MCF 10A (cell line): Measurements from ENCODE around the gene VASH1. TPM values are rescaled to one million over a fixed set of nuclear protein-coding genes. Genes with fewer than 3 reads are reported as not detected.
A peak's percentile ranks its signal among the peaks of the same experiment; 100 is the strongest.

Experiments
- BruUV-seq: library from RNA; stranded (reverse); fragments of 400-500 nt; replicated peaks from 2 replicates; lab custom pipeline; 2021; lab: Mats Ljungman, UMichigan
- CTCF ChIA-PET: fragments of 300-600 bp; sonication (Branson Sonifier 250); formaldehyde crosslinking; extraction: SDS; loops from one replicate; lab custom pipeline; 2021; ENCODE audit warnings: antibody characterized with exemption, inconsistent platforms; lab: Yijun Ruan, JAX
- POLR2A ChIA-PET: fragments of 300-600, 350-650 bp; sonication (Branson Sonifier 250); formaldehyde crosslinking; extraction: SDS; loops from one replicate; lab custom pipeline; 2020; ENCODE audit warnings: antibody characterized with exemption, inconsistent platforms; lab: Yijun Ruan, JAX
- DNase-seq: peaks from one replicate; pipeline ENCODE4 v3.0.0-alpha.2; 2018; ENCODE audit not compliant: unreplicated experiment
- H3K27ac Mint-ChIP-seq: one replicate; pipeline ENCODE4 v1.8.0; 2022; ENCODE audit warnings: mild to moderate bottlenecking, low read depth, mixed read lengths; ENCODE audit not compliant: unreplicated experiment
- H3K27me3 Mint-ChIP-seq: one replicate; pipeline ENCODE4 v1.8.0; 2022; ENCODE audit warnings: mixed read lengths; ENCODE audit not compliant: insufficient read depth, unreplicated experiment
- H3K36me3 Mint-ChIP-seq: one replicate; pipeline ENCODE4 v1.8.0; 2022; ENCODE audit warnings: mild to moderate bottlenecking, moderate library complexity, mixed read lengths; ENCODE audit not compliant: insufficient read depth, unreplicated experiment
- H3K4me1 Mint-ChIP-seq: one replicate; pipeline ENCODE4 v1.8.0; 2022; ENCODE audit warnings: mixed read lengths; ENCODE audit not compliant: insufficient read depth, unreplicated experiment
- H3K4me3 Mint-ChIP-seq: one replicate; pipeline ENCODE4 v1.8.0; 2022; ENCODE audit warnings: mild to moderate bottlenecking, moderate library complexity, mixed read lengths; ENCODE audit not compliant: unreplicated experiment
- H3K9me3 Mint-ChIP-seq: one replicate; pipeline ENCODE4 v1.8.0; 2022; ENCODE audit warnings: mixed read lengths; ENCODE audit not compliant: unreplicated experiment
- intact Hi-C: fragments of 100-400 bp; cut with micrococcal nuclease; formaldehyde crosslinking; loops from 2 replicates; pipeline ENCODE4 v1.14.1; 2022
- total RNA-seq: library from RNA; stranded (reverse); gene quantifications from 2 replicates; pipeline ENCODE4 v1.2.3, GENCODE V29; 2022
- TF ChIP-seq, protein P1 (sequence below): fragments of 200-600 bp; IDR thresholded peaks from one replicate; pipeline ENCODE4 v1.8.0; 2022; ENCODE audit warnings: antibody characterized with exemption, mild to moderate bottlenecking; ENCODE audit not compliant: unreplicated experiment

VASH1 gene
- total RNA-seq, 1 experiment from 2014 or later, result 0.35 TPM

DNA sequence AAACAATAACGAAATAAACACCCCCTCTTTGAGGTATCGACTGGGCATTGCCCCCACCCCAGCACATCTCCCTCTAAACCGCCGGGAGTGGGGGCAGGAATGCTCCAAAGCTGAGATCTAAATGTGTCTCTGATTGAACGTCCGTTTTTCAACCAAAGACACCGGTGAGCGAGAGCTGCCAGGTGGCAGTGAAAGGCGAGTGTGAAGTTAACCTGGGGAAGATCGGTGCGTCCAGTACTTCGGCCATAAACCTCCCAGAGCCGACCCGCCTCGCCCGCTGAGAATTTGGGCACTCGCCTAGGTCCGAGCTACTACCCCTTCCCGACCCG lies 50.8 kb downstream of the VASH1 start:
- TSS peak; percentile 57 for BruUV-seq
- TF ChIP-seq, protein P1, sequence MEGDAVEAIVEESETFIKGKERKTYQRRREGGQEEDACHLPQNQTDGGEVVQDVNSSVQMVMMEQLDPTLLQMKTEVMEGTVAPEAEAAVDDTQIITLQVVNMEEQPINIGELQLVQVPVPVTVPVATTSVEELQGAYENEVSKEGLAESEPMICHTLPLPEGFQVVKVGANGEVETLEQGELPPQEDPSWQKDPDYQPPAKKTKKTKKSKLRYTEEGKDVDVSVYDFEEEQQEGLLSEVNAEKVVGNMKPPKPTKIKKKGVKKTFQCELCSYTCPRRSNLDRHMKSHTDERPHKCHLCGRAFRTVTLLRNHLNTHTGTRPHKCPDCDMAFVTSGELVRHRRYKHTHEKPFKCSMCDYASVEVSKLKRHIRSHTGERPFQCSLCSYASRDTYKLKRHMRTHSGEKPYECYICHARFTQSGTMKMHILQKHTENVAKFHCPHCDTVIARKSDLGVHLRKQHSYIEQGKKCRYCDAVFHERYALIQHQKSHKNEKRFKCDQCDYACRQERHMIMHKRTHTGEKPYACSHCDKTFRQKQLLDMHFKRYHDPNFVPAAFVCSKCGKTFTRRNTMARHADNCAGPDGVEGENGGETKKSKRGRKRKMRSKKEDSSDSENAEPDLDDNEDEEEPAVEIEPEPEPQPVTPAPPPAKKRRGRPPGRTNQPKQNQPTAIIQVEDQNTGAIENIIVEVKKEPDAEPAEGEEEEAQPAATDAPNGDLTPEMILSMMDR, result no peak
- intact Hi-C loops, result no loop called here
- peak; percentile 38 for DNase-seq
- H3K36me3 Mint-ChIP-seq, result peaks cover 17% of the 10 kb centered on the region
- H3K9me3 Mint-ChIP-seq, result no peaks in the 10 kb centered on the region
- CTCF ChIA-PET, result interaction anchor here (1.1 to 4.3 kb wide), 4 partner anchors 27 to 102 kb away, joined by 5 to 68 read pairs (median 8); no protein-coding TSS in a partner anchor
- peaks cover 14% of the 10 kb centered on the region for H3K4me1 Mint-ChIP-seq
- H3K27ac Mint-ChIP-seq, result peak overlapping the region; percentile 91
- peak overlapping the region; percentile 97 for H3K4me3 Mint-ChIP-seq
- POLR2A ChIA-PET, result interaction anchor here (0.7 to 2.5 kb wide), 17 partner anchors 10 to 851 kb away, joined by 3 to 15 read pairs (median 4); partner anchors contain the start of genes AHSA1, CIPC, GPATCH2L and IRF2BPL
- H3K27me3 Mint-ChIP-seq, result no peaks in the 10 kb centered on the region

DNA sequence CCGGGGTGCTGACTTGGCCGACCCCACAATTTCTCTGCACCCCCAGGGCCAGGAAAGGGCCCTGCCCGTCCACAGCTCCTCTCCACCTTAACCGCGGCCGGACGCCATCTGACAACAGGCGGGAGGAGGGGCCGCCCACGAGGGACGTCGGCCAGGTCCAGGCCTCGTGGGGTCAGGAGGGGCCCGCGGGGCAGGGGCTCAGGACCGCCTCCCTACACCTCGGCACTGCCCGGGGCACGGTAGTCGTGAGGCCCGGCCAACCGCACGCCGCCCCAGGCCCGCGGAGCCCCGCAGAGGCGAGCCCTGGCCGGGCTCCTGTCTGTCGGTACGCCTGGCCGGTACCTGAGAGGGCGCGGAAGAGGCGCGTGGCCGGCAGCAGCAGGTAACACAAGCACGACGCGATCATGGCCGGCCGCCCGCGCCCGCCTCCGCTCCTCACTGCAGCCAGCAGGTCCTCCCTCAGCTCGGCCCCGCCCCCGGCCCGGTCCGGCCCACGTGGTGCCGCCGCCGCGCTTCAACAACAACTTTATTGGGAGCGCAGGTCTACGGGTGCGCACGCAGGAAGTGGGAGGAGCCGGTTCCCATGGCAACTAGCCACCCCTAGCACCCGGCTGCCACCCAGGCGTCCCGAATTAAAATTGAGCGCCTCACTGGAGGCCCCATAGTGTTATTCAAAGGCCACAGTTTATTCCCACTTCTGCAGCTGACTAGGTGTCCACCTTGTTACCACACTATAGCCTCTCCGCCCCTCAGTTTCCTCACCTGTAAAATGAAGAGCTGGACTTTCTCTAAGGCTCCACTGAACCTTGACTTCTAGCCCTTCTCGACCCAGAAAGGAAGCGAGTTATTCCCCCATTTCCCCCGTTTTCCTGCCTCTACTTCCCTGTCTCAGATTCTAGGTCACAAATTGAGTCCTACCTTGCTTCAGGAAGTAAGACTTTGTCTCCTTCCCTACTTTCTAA lies 51.4 kb downstream of the VASH1 start, which contains the start of gene ANGEL1:
ANGEL1 (minus strand) TSS at position 461 of the 962 bp plus-strand sequence; CDS start at position 406, 55 bp downstream.
- H3K36me3 Mint-ChIP-seq, result peaks cover 10% of the 10 kb centered on the region
- POLR2A ChIA-PET, result interaction anchor here (0.7 to 2.5 kb wide), 19 partner anchors 17 to 850 kb away, joined by 3 to 15 read pairs (median 4); partner anchors contain the start of genes AHSA1, CIPC, GPATCH2L and IRF2BPL
- H3K27ac Mint-ChIP-seq, result peak within 1 kb of the TSS; percentile 91
- intact Hi-C loops, result no loop called here
- TF ChIP-seq, protein P1, result no peak
- CTCF ChIA-PET, result interaction anchor here (0.6 to 4.3 kb wide), 5 partner anchors 28 to 423 kb away, joined by 3 to 68 read pairs (median 5); no protein-coding TSS in a partner anchor
- peaks cover 14% of the 10 kb centered on the region for H3K4me1 Mint-ChIP-seq
- H3K9me3 Mint-ChIP-seq, result no peaks in the 10 kb centered on the region
- H3K27me3 Mint-ChIP-seq, result no peaks in the 10 kb centered on the region
- BruUV-seq, result no TSS peak
- DNase-seq, result peak; percentile 96
- peak within 1 kb of the TSS; percentile 97 for H3K4me3 Mint-ChIP-seq

DNA sequence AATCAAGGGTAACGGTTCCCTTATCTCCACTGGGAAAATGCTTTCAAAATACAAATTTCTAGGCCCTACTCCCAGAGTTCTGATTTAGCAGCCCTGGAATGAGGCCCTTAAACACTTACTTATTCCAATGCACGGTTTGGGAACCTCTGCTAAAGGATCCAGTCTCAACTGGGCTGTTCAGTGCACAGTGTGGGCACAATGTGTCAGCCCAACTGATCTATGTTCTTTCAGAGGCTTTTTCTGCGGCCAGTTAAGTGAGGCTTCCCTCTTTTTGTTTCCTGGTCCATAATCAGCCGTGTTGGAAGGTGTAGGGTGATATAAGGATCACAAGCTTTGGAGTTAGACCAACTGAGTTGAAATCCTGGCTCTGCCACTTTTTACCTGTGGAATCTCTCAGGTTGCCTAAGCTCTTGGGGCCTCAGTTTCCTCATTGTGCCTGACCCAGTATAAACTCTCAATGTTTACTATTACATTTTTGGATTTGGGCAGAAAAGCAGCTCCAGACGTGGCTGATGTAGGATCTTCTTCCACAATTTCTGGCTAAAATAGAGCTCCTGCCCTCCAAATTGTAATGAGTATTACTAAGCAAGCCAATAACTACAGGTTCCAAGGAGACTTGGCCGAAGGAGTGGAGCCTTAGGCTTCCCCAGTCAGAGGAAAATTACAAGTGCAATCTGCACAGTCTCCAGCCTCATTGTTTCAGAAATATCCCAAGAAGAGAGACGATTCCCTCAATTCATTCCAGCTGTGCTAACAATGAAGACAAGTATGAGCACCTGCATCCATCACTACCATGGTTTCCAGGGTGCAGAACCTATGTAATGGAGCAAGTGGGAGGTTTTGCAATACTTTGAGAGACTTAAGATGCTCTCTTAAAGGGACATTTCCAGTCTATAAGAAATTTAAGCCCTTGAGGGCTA lies 53.7 kb downstream of the VASH1 start:
- H3K27ac Mint-ChIP-seq, result no peak overlapping the region
- H3K27me3 Mint-ChIP-seq, result peaks cover 7% of the 10 kb centered on the region
- ChIA-PET POLR2A (no interaction called here), CTCF (interaction anchor here (0.7 to 1.8 kb wide), 3 partner anchors 60 to 167 kb away, joined by 3 to 6 read pairs (median 6); no protein-coding TSS in a partner anchor)
- no peak overlapping the region for H3K4me3 Mint-ChIP-seq
- no peaks in the 10 kb centered on the region for H3K9me3 Mint-ChIP-seq
- no peaks in the 10 kb centered on the region for H3K36me3 Mint-ChIP-seq
- TF ChIP-seq, protein P1, result no peak
- no peak for DNase-seq
- BruUV-seq, result no TSS peak
- H3K4me1 Mint-ChIP-seq, result peaks cover 14% of the 10 kb centered on the region
- intact Hi-C loops, result no loop called here
